GM06990 (cell line): ENCODE data around the gene CARMIL1.
A peak's percentile ranks its signal among the peaks of the same experiment; 100 is the strongest.

ENCODE experiments used
- DNase-seq: peaks from one replicate; pipeline ENCODE4 v3.0.0-alpha.2; 2011; ENCODE audit not compliant: insufficient read length; ENCODE audit errors: extremely low read depth
- H3K27me3 ChIP-seq: replicated peaks from 2 replicates; pipeline ENCODE4 v1.6.0; 2011; ENCODE audit warnings: low read length; ENCODE audit not compliant: control insufficient read depth, insufficient read depth
- H3K36me3 ChIP-seq: 2 replicates; pipeline ENCODE4 v1.5.1; 2011; ENCODE audit warnings: low read length; ENCODE audit not compliant: control insufficient read depth, insufficient read depth
- H3K4me3 ChIP-seq: replicated peaks from 2 replicates; pipeline ENCODE4 v1.5.1; 2011; ENCODE audit warnings: low read depth, mild to moderate bottlenecking, control low read depth, low read length
- CTCF ChIP-seq: IDR thresholded peaks from 2 replicates; pipeline ENCODE4 v1.5.1; 2011; ENCODE audit warnings: low read length, control low read depth, mild to moderate bottlenecking, inconsistent platforms; ENCODE audit not compliant: insufficient read depth, poor library complexity, severe bottlenecking

The CARMIL1 gene

GRCh38 chr6:25641940-25642666 lies 362.9 kb downstream of the CARMIL1 start:
- H3K27me3 ChIP-seq = no peaks in the 10 kb centered on the region
- H3K36me3 ChIP-seq = no peaks in the 10 kb centered on the region
- TF ChIP-seq CTCF = no peak
- no peak for DNase-seq
- H3K4me3 ChIP-seq = no peak overlapping the region

- Histone ChIP-seq H3K36me3 (no peaks in the 10 kb centered on the region), H3K4me3 (no peak overlapping the region), H3K27me3 (no peaks in the 10 kb centered on the region)
- no peak for DNase-seq
- no peak for TF ChIP-seq CTCF
Observed at GRCh38 chr6:25642667-25643328, 363.6 kb downstream of the CARMIL1 start.

GRCh38 chr6:25645916-25646315 lies 366.7 kb downstream of the CARMIL1 start:
- no peak for TF ChIP-seq CTCF
- Histone ChIP-seq H3K4me3 (no peak overlapping the region), H3K36me3 (no peaks in the 10 kb centered on the region), H3K27me3 (no peaks in the 10 kb centered on the region)
- no peak for DNase-seq

- TF ChIP-seq CTCF = no peak
- H3K36me3 ChIP-seq = no peaks in the 10 kb centered on the region
- no peaks in the 10 kb centered on the region for H3K27me3 ChIP-seq
- no peak overlapping the region for H3K4me3 ChIP-seq
- DNase-seq = no peak
Observed at GRCh38 chr6:25649611-25650010, 370.4 kb downstream of the CARMIL1 start.

- H3K4me3 ChIP-seq = no peak within 1 kb of the TSS
- peak; percentile 5 for DNase-seq
- TF ChIP-seq CTCF = no peak
- no peaks in the 10 kb centered on the region for H3K36me3 ChIP-seq
- no peaks in the 10 kb centered on the region for H3K27me3 ChIP-seq
Observed at GRCh38 chr6:25652007-25652515, 372.9 kb downstream of the CARMIL1 start, which contains the start of gene SCGN. TSS of gene SCGN (plus strand) at chr6:25652215. CDS start at chr6:25652404, 189 bp downstream.
